Measurements from ENCODE around the gene FAM120A.

DNA sequence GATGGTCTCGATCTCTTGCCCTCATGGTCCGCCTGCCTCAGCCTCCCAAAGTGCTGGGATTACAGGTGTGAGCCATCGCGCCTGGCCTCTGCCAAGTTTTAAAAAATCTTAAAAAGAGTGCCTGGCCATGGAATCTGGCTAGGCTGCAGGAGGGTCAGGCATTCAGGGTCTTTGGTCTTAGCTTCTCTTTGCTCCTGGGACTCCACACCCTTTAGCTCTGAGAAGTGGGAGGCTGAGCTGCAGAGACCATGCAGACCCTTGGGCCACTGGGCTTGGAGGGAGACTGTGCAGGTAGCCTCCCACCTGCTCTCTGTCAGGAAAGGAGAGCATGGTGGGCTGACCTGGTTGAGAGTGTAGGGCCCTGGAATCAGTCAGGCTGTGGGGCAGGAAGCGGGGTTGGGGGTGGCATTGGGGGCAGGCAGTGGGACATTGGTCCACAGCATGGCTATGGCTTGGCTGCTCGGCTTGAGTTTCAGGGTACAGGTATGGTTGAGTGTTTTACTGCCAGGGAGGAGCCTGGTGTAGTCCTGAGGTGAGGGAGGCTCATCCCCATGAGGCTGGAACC lies 145.7 kb downstream of the FAM120A start:
- TF ChIP-seq, protein P1, sequence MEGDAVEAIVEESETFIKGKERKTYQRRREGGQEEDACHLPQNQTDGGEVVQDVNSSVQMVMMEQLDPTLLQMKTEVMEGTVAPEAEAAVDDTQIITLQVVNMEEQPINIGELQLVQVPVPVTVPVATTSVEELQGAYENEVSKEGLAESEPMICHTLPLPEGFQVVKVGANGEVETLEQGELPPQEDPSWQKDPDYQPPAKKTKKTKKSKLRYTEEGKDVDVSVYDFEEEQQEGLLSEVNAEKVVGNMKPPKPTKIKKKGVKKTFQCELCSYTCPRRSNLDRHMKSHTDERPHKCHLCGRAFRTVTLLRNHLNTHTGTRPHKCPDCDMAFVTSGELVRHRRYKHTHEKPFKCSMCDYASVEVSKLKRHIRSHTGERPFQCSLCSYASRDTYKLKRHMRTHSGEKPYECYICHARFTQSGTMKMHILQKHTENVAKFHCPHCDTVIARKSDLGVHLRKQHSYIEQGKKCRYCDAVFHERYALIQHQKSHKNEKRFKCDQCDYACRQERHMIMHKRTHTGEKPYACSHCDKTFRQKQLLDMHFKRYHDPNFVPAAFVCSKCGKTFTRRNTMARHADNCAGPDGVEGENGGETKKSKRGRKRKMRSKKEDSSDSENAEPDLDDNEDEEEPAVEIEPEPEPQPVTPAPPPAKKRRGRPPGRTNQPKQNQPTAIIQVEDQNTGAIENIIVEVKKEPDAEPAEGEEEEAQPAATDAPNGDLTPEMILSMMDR (IDR thresholded peaks at IDR 0.05): no peak
- no peak for TF ChIP-seq POLR2A (IDR thresholded peaks at IDR 0.05)
